RWPE2 (cell line): ENCODE results near the gene VASH2.
"Not testable (repeated sequence)": the region's sequence is repeated elsewhere in the genome, so short reads cannot be mapped to it uniquely, and the experiment has no call there.

Experiments
- ATAC-seq: fragments of 200-7000 bp; cut with Tn5 transposase; 3 replicates; pipeline ENCODE4 v1.9.1; 2021; ENCODE audit warnings: low read depth
- DNase-seq: peaks from one replicate; pipeline ENCODE4 v3.0.0-alpha.2; 2020; ENCODE audit warnings: low spot score
- H3K27ac ChIP-seq: fragments of 450-650 bp; 2 replicates; pipeline ENCODE4 v1.5.1; 2017; ENCODE audit warnings: mild to moderate bottlenecking; ENCODE audit not compliant: poor library complexity, severe bottlenecking
- H3K27me3 ChIP-seq: fragments of 250-450 bp; sonication (Bioruptor Pico); 2 replicates; pipeline ENCODE4 v1.5.1; 2021; ENCODE audit warnings: mild to moderate bottlenecking, moderate library complexity; ENCODE audit not compliant: insufficient read depth, poor library complexity, severe bottlenecking
- H3K36me3 ChIP-seq: fragments of 250-450 bp; sonication (Bioruptor Pico); 2 replicates; pipeline ENCODE4 v1.5.1; 2020; ENCODE audit warnings: low read depth, mild to moderate bottlenecking, moderate library complexity
- H3K4me1 ChIP-seq: fragments of 250-450 bp; sonication (Bioruptor Pico); 2 replicates; pipeline ENCODE4 v1.5.1; 2021; ENCODE audit warnings: mild to moderate bottlenecking, moderate library complexity; ENCODE audit not compliant: insufficient read depth, poor library complexity, severe bottlenecking
- H3K4me3 ChIP-seq: fragments of 250-450 bp; sonication (Bioruptor Pico); 2 replicates; pipeline ENCODE4 v1.5.1; 2021; ENCODE audit warnings: mild to moderate bottlenecking, moderate library complexity; ENCODE audit not compliant: severe bottlenecking
- H3K9me3 ChIP-seq: fragments of 250-450 bp; sonication (Bioruptor Pico); 2 replicates; pipeline ENCODE4 v1.5.1; 2021; ENCODE audit warnings: mild to moderate bottlenecking, moderate library complexity; ENCODE audit not compliant: severe bottlenecking
- TF ChIP-seq, protein P1 (sequence below): fragments of 450-650 bp; IDR thresholded peaks from one replicate; pipeline ENCODE4 v1.5.1; 2017; ENCODE audit warnings: mild to moderate bottlenecking, moderate library complexity; ENCODE audit not compliant: poor library complexity, severe bottlenecking

VASH2 gene

DNA sequence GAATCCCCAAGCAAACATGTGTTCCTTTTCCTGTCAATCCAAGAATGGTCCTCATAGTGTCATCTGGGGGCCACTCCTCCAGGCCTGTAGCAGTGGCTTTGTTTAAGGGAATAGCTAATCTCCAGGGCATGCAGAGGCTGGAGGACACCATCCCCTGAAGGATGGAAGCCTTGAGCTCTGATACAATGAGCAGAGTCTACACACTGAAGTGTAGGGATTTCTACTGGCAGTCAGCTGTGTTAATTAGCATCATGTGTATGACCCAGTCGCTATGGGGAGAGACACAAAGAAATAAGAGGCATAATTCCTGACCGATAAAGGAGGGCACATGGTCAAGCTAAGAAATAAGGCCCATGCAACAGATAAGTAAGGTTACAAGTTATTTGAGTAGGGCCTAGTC is 36.2 kb downstream of the VASH2 start:
- Histone ChIP-seq H3K9me3 (no peaks in the 10 kb centered on the region), H3K27me3 (no peaks in the 10 kb centered on the region), H3K4me3 (no peak overlapping the region), H3K4me1 (no peaks in the 10 kb centered on the region), H3K36me3 (no peaks in the 10 kb centered on the region; the same call in 1 of the 2 replicates), H3K27ac (no peak overlapping the region)
- TF ChIP-seq, protein P1, sequence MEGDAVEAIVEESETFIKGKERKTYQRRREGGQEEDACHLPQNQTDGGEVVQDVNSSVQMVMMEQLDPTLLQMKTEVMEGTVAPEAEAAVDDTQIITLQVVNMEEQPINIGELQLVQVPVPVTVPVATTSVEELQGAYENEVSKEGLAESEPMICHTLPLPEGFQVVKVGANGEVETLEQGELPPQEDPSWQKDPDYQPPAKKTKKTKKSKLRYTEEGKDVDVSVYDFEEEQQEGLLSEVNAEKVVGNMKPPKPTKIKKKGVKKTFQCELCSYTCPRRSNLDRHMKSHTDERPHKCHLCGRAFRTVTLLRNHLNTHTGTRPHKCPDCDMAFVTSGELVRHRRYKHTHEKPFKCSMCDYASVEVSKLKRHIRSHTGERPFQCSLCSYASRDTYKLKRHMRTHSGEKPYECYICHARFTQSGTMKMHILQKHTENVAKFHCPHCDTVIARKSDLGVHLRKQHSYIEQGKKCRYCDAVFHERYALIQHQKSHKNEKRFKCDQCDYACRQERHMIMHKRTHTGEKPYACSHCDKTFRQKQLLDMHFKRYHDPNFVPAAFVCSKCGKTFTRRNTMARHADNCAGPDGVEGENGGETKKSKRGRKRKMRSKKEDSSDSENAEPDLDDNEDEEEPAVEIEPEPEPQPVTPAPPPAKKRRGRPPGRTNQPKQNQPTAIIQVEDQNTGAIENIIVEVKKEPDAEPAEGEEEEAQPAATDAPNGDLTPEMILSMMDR, result no peak
- no peak for DNase-seq
- no peak for ATAC-seq

DNA sequence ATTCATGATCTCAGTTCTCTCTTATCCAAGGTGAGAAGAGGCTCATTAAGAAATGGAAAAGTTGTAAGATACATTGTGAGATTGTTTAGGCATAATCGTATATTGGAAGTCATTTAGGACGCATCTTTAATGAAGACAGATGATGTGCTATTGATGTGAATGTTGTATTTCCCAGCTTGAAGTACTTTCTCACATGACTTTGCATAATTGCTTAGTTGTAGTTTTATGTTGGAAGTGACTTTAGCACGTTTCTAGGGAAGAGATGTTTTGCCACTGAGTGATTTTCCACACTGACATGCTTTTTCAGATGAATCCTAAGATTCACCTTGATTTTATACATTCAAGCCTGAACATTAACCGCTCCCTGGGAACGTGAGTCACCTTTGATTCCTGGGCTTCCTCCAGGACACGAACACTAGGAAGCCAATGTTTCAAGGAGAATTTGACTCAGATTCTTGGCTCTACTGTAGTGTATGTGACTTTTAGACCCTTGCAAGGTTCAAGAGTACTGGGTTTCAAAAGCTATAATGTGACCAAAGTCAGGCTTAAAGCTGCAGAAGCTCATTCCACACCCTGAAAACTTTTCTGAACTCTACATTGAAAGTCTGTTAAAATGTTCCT is 37.5 kb downstream of the VASH2 start:
- Histone ChIP-seq H3K9me3 (no peaks in the 10 kb centered on the region), H3K36me3 (no peaks in the 10 kb centered on the region; the same call in 1 of the 2 replicates), H3K27me3 (no peaks in the 10 kb centered on the region), H3K27ac (no peak overlapping the region), H3K4me3 (no peak overlapping the region), H3K4me1 (no peaks in the 10 kb centered on the region)
- ATAC-seq (no peak), DNase-seq (no peak)
- TF ChIP-seq, protein P1, result no peak

DNA sequence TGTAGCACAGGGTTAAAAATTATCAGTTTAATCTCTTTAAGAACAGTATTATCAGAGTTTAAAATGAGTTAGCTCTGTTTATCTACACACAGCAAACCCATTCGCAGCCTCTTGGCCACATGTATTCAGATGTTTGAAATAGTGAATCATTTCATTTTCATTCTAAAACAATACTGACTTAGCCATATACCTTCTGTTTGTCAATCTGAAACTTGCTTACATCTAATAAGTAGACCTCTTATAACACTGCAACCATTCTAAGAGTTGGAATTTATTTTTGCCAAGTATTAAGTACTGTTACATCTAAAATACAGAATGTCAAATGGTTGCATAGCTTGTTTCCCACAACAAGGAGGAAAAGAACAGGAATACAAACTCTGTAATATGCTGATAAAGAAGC is 39.9 kb downstream of the VASH2 start:
- TF ChIP-seq, protein P1, result no peak
- Histone ChIP-seq H3K27ac (no peak overlapping the region), H3K4me1 (no peaks in the 10 kb centered on the region), H3K27me3 (no peaks in the 10 kb centered on the region), H3K4me3 (no peak overlapping the region), H3K36me3 (peaks cover 10% of the 10 kb centered on the region), H3K9me3 (no peaks in the 10 kb centered on the region)
- ATAC-seq (no peak), DNase-seq (no peak)

DNA sequence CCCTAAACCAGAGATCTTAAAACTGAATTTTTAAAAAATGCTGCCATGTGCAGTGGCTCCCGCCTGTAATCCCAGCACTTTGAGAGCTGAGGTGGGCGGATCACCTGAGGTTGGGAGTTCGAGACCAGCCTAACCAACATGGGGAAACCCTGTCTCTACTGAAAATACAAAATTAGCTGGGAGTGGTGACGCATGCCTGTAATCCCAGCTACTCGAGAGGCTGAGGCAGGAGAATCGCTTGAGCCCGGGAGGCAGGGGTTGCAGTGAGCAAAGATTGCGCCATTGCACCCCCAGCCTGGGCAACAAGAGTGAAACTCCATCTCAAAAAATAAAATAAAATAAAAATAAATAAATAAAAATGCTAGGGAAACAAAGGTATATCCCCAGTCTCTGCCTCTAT is 43.6 kb downstream of the VASH2 start:
- DNase-seq, H3K4me1 ChIP-seq, H3K9me3 ChIP-seq, ATAC-seq, H3K27me3 ChIP-seq, H3K27ac ChIP-seq, H3K4me3 ChIP-seq: not testable (repeated sequence)
- H3K36me3 ChIP-seq, result peaks cover 17% of the 10 kb centered on the region

DNA sequence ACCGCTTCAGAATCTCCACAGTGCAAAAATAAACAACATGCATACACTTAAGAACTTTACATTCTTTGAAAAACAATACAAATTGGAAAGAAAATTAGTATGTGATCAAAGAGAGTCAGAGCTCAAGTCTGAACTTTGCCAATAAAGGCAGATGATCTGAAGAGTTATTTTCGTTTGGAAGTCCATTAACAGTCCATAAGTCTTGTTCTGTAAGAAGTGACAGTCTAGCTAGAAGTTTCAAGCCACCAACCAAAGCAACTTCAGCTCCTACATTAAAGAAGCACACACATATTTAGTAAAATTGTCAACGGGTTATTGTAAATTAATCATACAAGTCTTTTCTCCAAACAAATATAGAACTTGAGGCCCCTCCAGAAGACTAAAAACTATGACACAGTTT is 44.6 kb downstream of the VASH2 start:
- no peak for ATAC-seq
- Histone ChIP-seq H3K4me3 (no peak overlapping the region), H3K4me1 (no peaks in the 10 kb centered on the region), H3K9me3 (no peaks in the 10 kb centered on the region), H3K27me3 (no peaks in the 10 kb centered on the region), H3K27ac (no peak overlapping the region), H3K36me3 (peaks cover 18% of the 10 kb centered on the region)
- no peak for DNase-seq
- TF ChIP-seq, protein P1, result no peak
